Astrocyte (in vitro differentiated cells and primary cell): ENCODE results near the gene EPHB4.

Experiments
- CTCF ChIP-seq: IDR thresholded peaks from 2 replicates; pipeline ENCODE4 v1.5.1; 2011; ENCODE audit warnings: low read depth, mild to moderate bottlenecking, inconsistent platforms, low read length, moderate library complexity; ENCODE audit not compliant: insufficient read depth
- EZH2 ChIP-seq: IDR thresholded peaks from 2 replicates; pipeline ENCODE4 v1.6.1; 2012; ENCODE audit warnings: mild to moderate bottlenecking, low read length, inconsistent platforms; ENCODE audit not compliant: insufficient read depth

DNA sequence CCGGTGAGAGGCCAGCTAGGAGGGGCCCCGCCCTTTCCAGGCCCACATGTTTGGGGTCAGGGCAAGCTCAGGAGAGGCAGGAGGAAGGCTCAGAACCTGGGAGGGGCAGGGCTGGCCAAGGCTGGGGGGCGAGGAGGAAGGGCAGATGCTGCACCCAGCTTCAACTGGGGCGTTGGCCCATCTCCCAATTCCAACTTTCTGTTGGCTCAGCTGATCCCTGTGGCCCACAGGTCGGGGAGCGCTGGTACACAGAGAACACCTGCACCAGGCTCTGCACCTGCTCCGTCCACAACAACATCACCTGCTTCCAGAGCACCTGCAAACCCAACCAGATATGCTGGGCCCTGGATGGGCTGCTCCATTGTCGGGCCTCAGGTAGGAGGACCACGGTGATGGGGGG, 53.8 kb downstream of the EPHB4 start:
- no peak for TF ChIP-seq EZH2
- no peak for TF ChIP-seq CTCF
